HG03565 (cell line): ENCODE data around the gene COL5A3.
"Not testable (repeated sequence)": the region's sequence is repeated elsewhere in the genome, so short reads cannot be mapped to it uniquely, and the experiment has no call there.

ENCODE experiments used
- ATAC-seq: cut with Tn5 transposase; IDR thresholded peaks from one replicate; pipeline ENCODE4 v1.9.1; 2021; ENCODE audit warnings: mild to moderate bottlenecking, moderate library complexity; ENCODE audit not compliant: unreplicated experiment

The COL5A3 gene

GRCh38 chr19:9972103-9972502 is 38.2 kb downstream of the COL5A3 start:
- ATAC-seq, result no peak

- no peak for ATAC-seq
These were observed 39.0 kb downstream of the COL5A3 start for GRCh38 chr19:9971166-9971897.

GRCh38 chr19:9970481-9970880 is 39.8 kb downstream of the COL5A3 start:
- no peak for ATAC-seq

DNA sequence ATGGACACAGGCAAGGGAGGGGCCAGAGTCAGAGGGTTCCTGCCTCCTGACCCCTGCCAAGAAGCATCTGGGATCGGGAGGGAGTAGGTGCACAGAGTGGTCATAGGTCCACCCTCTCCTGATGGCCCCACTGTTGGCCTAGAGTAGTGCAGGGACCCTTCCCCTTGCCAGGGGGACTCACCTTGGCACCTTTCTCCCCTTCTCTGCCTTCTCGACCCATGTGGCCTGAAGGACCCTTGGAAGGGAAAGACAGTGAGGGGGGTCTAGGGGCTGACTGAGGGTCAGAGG is 40.7 kb downstream of the COL5A3 start:
- no peak for ATAC-seq

- ATAC-seq, result no peak
These were observed 41.2 kb downstream of the COL5A3 start for GRCh38 chr19:9968820-9969687.

GRCh38 chr19:9967326-9967725 is 43.0 kb downstream of the COL5A3 start:
- ATAC-seq, result no peak

DNA sequence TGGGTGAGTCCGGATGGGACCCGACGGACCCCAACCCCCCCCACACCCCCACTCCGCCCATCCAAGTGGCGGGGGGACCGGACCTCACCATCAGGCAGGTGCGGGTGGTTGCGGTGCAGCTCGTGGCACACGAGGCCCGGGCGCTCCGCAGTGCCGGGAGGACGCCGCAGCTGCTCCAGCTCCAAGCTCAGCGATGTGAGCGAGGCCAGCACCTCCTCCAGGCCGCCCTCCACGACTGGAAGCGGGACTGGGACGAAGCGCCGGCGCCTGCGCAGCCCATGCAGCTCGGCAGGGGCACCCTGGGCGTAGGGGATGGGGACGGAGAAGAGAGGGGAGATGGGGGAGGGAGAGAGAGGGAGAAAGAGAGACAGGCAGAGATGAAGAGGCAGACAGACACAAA is 43.9 kb downstream of the COL5A3 start:
- ATAC-seq, result no peak

GRCh38 chr19:9966024-9966423 is 44.3 kb downstream of the COL5A3 start:
- no peak for ATAC-seq

GRCh38 chr19:9962623-9963290 is 47.5 kb downstream of the COL5A3 start:
- no peak for ATAC-seq

DNA sequence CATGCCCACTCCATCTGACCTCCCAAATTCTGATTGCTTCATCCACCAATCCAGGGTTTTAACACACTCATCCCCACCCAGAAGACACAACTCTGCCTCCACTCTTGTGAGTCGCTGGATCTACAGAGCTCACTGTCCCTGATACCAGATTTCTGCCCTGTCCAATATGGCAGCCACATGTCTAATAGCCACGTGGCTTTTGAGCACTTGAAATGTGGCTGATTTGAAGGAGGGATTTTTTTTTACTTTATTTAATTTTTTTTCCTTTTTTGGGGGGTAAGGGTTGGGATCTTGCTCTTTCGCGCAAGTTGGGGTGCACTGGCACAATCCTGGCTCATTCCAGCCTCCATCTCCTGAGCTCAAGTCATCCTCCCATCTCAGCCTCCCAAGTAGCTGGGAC is 49.2 kb downstream of the COL5A3 start:
- no peak for ATAC-seq

- ATAC-seq, result no peak
These were observed 51.9 kb downstream of the COL5A3 start for GRCh38 chr19:9958379-9958821.

DNA sequence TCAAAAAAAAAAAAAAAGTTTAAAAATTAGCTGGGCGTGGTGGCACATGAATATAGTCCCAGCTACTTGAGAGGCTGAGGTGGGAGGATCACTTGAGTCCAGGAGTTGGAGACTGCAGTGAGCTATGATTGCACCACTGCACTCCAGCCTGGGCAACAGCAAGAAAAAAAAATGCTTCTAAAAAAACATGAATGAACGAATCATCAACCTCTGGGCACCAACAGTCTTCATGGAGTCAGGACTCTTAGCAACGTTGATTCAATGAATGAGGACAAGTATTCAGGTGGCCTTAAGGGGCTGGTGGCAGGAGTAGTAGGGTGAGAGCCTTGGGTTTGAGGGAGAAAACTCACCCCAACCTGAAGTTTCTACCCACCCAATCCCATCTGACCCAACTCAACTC is 53.3 kb downstream of the COL5A3 start:
- no peak for ATAC-seq

DNA sequence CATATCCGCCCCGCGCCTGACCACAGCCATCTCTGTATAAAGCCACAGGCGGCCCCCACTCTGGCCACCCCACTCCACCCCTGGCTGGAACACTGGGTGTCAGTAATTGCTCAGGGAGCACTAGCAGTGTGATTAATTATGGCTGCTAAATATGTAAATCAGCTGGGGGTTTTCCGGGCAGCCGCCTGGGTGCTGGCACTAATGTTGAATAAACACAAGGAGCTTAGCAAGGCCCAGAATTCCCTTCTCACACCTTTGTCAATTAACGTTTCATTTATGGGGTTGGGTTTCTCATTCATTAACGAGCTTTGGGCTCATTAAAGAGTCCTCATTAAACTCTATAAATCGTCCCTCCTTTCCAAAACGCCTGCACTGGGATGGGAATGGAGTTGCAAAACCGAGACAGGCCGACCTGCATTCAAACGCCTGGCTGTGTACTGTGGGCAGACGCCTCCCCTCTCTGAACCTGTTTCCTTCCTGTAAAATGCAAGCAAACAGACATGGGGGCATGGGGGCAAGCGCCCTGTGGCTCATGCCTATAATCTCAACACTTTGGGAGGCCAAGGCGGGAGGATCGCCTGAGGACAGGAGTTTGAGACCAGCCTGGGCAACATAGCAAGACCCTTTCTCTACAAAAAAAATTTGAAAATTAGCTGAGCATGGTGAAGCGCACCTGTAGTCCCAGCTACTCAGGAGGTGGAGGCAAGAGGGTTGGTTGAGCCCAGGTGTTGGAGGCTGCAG is 56.3 kb downstream of the COL5A3 start:
- no peak for ATAC-seq

- no peak for ATAC-seq
These were observed 58.0 kb downstream of the COL5A3 start for GRCh38 chr19:9952276-9952675.

- ATAC-seq, result no peak
These were observed 62.9 kb downstream of the COL5A3 start for GRCh38 chr19:9947441-9947840.

GRCh38 chr19:9946528-9947125 is 63.7 kb downstream of the COL5A3 start:
- not testable (repeated sequence) for ATAC-seq

DNA sequence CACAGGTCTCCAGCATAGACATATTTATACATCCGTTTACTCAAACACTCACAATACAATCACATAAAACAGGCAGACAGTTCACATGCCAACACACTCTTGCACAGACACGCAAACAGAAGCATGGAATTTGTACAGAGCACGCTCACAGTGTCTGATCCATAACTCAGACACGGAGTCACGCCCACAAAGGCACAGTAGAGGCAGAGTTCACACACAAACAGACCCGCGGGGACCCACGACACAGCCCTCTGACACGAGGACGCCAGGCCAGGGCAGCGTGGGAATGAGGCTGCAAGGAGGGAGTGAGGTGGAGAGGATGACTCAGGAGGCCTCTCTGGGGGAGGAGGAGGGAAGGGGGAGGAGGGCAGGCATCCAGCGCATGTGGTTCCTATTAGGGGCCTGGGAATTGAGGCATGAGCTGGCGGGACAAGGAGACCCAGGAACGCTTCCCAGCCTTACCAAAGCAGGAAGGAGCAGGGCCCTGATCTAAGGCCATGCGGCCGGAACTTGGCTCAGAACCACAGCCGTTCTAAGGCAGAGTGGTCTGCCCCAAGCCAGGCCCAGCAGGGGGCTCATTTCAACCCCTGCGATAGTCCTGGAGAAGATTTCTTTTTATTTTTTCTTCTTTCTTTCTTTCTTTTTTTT is 64.9 kb downstream of the COL5A3 start:
- no peak for ATAC-seq

DNA sequence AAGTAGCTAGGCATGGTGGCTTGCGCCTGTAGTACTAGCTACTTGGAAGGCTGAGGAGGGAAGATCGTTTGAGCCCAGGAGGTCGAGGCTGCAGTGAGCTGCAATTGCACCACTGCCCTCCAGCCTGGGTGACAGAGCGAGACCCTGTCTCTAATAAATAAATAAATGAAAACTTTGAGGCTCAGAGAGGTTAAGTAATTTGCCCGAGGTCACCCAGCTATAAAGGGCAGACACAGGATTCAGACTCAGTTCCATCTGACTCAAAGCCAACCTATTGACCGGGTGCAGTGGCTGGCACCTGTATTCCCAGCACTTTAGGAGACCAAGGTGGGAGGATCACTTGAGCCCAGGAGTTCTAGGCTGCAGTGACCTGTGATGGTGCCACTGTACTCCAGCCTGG is 66.6 kb downstream of the COL5A3 start:
- ATAC-seq, result no peak

GRCh38 chr19:9941671-9942070 is 68.6 kb downstream of the COL5A3 start:
- no peak for ATAC-seq

DNA sequence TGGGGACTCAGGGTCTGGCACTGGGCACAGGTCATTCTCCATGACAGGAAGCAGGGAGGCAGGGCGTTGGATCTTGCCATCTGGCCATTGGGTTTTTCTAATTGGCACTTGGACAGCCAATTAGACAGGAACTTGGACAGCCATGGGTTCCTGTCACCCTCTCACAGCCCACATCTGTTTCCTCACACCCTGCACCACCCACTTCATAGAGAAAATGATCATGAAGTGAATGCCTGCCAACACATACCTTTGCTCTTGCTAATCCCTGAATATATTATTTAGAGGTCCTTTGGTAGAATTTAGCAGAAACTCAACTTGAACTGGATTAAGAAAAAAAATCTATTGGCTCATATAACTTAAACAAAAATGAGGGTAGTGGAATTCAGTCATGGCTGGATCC is 69.1 kb downstream of the COL5A3 start:
- ATAC-seq, result no peak
